Stomach (tissue), 4 donors: ENCODE measurements around the gene CRYZL1.

ENCODE experiments used
- EP300 ChIP-seq: sonication (generic); formaldehyde crosslinking; IDR thresholded peaks from one replicate; pipeline ENCODE4 v1.6.1; 2017; ENCODE audit warnings: antibody characterized with exemption
- POLR2A ChIP-seq, 4 donors: fragments of 450-650 bp; IDR thresholded peaks; one replicate each; pipeline ENCODE4 v1.6.1; 2016; ENCODE audit warnings: antibody characterized with exemption in 4 of 4, control low read depth in 2 of 4, mild to moderate bottlenecking in 1 of 4, moderate library complexity in 1 of 4
- POLR2AphosphoS5 ChIP-seq, 3 donors: sonication (generic); formaldehyde crosslinking; IDR thresholded peaks; one replicate each; pipeline ENCODE4 v1.6.1; 2016; ENCODE audit warnings: antibody characterized with exemption in 3 of 3
- TF ChIP-seq, protein P1 (sequence below), 7 experiments: fragments of 450-650 bp in 4 of 7; fragments of 200-600 bp in 3 of 7; sonication (generic) in 3 of 7; IDR thresholded peaks; one replicate each; pipeline ENCODE4 v1.5.1; 2016 to 2019; ENCODE audit warnings: antibody characterized with exemption in 7 of 7, control low read depth in 2 of 7, mild to moderate bottlenecking in 1 of 7

DNA sequence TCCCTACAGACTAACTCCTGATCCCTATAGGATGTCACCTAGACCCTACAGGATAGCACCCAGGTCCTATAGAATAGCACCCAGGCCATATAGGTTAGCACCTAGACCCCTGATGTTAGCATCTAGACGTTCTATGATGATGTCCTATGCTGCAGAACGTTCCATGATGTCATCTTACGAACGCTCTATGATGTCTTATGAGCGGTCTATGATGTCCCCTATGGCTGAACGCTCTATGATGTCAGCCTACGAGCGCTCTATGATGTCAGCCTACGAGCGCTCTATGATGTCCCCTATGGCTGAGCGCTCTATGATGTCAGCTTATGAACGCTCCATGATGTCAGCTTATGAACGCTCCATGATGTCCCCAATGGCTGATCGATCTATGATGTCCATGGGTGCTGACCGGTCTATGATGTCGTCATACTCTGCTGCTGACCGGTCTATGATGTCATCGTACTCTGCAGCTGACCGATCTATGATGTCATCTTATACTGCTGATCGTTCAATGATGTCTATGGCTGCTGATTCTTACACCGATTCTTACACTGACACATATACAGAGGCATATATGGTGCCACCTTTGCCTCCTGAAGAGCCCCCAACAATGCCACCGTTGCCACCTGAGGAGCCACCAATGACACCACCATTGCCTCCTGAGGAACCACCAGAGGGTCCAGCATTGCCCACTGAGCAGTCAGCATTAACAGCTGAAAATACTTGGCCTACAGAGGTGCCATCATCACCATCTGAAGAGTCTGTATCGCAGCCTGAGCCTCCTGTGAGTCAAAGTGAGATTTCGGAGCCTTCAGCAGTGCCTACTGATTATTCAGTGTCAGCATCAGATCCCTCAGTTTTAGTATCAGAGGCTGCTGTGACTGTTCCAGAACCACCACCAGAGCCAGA lies 89.2 kb downstream of the CRYZL1 start:
- TF ChIP-seq, protein P1, sequence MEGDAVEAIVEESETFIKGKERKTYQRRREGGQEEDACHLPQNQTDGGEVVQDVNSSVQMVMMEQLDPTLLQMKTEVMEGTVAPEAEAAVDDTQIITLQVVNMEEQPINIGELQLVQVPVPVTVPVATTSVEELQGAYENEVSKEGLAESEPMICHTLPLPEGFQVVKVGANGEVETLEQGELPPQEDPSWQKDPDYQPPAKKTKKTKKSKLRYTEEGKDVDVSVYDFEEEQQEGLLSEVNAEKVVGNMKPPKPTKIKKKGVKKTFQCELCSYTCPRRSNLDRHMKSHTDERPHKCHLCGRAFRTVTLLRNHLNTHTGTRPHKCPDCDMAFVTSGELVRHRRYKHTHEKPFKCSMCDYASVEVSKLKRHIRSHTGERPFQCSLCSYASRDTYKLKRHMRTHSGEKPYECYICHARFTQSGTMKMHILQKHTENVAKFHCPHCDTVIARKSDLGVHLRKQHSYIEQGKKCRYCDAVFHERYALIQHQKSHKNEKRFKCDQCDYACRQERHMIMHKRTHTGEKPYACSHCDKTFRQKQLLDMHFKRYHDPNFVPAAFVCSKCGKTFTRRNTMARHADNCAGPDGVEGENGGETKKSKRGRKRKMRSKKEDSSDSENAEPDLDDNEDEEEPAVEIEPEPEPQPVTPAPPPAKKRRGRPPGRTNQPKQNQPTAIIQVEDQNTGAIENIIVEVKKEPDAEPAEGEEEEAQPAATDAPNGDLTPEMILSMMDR (IDR thresholded peaks at IDR 0.05): no peak
- TF ChIP-seq POLR2A (IDR thresholded peaks at IDR 0.05) (no peak), POLR2AphosphoS5 (IDR thresholded peaks at IDR 0.05) (peak in 1 of 3 donors; percentile 13), EP300 (no peak)
